A549 (cell line): ENCODE measurements around the gene TNS1.

Experiments
- CTCF ChIP-seq: fragments of >200 bp; sonication (Bioruptor Twin); formaldehyde crosslinking; IDR thresholded peaks from 3 replicates; pipeline ENCODE4 v1.5.1; 2016
- HDAC2 ChIP-seq: fragments of 200-600 bp; sonication (generic); IDR thresholded peaks from 2 replicates; pipeline ENCODE4 v1.6.1; 2016
- JUN ChIP-seq, 2 experiments: fragments of >200 bp; sonication (Bioruptor Twin); formaldehyde crosslinking; IDR thresholded peaks; 2 replicates in 1 of 2; 3 replicates in 1 of 2; pipeline ENCODE4 v1.6.1; 2016 to 2017
- MAZ ChIP-seq: fragments of 150-350 bp; IDR thresholded peaks from 2 replicates; pipeline ENCODE4 v1.6.1; 2014; ENCODE audit warnings: antibody characterized with exemption, low read depth, low read length, borderline replicate concordance
- MYC ChIP-seq: IDR thresholded peaks from 2 replicates; pipeline ENCODE4 v1.6.1; 2012; ENCODE audit warnings: mild to moderate bottlenecking, inconsistent platforms, low read length, improper control_type of control experiment, borderline replicate concordance
- POLR2A ChIP-seq: IDR thresholded peaks from 2 replicates; pipeline ENCODE4 v1.6.1; 2012; ENCODE audit warnings: mild to moderate bottlenecking, low read length
- USF2 ChIP-seq: fragments of 450-650 bp; IDR thresholded peaks from 2 replicates; pipeline ENCODE4 v1.6.1; 2014; ENCODE audit warnings: antibody characterized with exemption

GRCh38 chr2:217899231-217900009, 103.4 kb downstream of the TNS1 start:
- TF ChIP-seq CTCF, result peak; percentile 63
- TF ChIP-seq POLR2A, result no peak
- TF ChIP-seq HDAC2, result no peak
- no peak for TF ChIP-seq USF2
- TF ChIP-seq JUN (IDR thresholded peaks at IDR 0.05), result no peak
- peak; percentile 47; the same call in 1 of the 2 replicates for TF ChIP-seq MYC
- no peak for TF ChIP-seq MAZ
